Memory B cell (primary cell): ENCODE data around the gene FKBP7.
"Not testable (repeated sequence)": the region's sequence is repeated elsewhere in the genome, so short reads cannot be mapped to it uniquely, and the experiment has no call there.

Source experiments
- ATAC-seq: fragments of 150-1000 bp; cut with Tn5 transposase; 2 replicates; pipeline ENCODE4 v1.10.0; 2021; ENCODE audit warnings: low read depth, mild to moderate bottlenecking, moderate library complexity
- DNase-seq, 2 donors: peaks; one replicate each; pipeline ENCODE4 v3.0.0; 2022; ENCODE audit warnings: low spot score in 2 of 2
- H3K27ac Mint-ChIP-seq: one replicate; pipeline ENCODE4 v1.8.0; 2022; ENCODE audit warnings: mild to moderate bottlenecking, moderate library complexity, mixed read lengths
- H3K27me3 Mint-ChIP-seq: one replicate; pipeline ENCODE4 v1.8.0; 2022; ENCODE audit warnings: mixed read lengths
- H3K36me3 Mint-ChIP-seq: one replicate; pipeline ENCODE4 v1.8.0; 2022; ENCODE audit warnings: mild to moderate bottlenecking, mixed read lengths
- H3K4me1 Mint-ChIP-seq: one replicate; pipeline ENCODE4 v1.8.0; 2022; ENCODE audit warnings: mixed read lengths
- H3K4me3 Mint-ChIP-seq: one replicate; pipeline ENCODE4 v1.8.0; 2022; ENCODE audit warnings: mild to moderate bottlenecking, moderate library complexity, mixed read lengths
- H3K9me3 Mint-ChIP-seq: one replicate; pipeline ENCODE4 v1.8.0; 2022; ENCODE audit warnings: mixed read lengths

FKBP7 gene, protein sequence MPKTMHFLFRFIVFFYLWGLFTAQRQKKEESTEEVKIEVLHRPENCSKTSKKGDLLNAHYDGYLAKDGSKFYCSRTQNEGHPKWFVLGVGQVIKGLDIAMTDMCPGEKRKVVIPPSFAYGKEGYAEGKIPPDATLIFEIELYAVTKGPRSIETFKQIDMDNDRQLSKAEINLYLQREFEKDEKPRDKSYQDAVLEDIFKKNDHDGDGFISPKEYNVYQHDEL

DNA sequence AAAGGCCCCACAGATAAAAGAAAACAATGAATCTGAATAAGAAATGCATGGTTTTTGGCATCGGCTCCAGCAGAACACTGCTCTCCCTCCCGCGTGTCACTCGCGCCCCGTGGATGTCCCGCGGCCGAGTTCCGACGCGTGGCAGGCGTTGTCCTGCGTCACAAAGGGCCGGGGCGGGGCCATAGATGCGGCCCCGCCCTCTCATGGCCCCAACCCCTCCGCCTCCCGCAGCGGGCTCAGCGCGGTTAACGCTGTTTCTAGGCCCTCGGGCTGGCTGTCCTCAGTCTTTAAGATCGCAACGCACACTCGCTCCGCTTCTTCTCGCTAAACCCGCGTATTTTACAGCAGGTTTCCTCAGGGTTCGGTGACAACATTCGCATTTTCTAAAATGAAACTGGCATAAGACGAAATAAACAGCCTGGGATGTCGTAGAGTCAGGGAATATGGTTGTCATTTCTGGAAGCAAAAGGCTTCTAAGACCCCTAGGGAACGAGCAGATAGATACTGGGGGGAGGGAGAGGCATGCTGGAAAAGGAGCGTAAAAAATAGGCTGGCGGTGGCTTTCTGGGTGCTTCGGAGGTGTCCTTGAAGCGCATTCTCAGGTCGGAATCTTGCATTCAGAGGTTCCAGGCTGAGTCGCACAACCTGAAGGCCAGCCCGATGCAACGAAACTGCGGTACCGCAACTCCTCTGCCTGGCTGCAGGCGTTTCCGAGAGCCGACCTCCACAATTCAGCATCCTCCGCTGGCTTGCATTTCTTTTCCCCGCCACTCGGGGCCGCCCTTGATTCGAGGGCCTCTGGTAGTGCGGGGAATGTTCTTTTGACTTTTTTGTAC, at the start of gene FKBP7:
Gene FKBP7, minus strand, starts transcription at position 162 of the 836 bp plus-strand sequence. Its CDS starts 101 bp downstream, at position 61.
- Mint-ChIP-seq H3K27me3 (no peaks in the 10 kb centered on the region), H3K4me3 (peak within 1 kb of the TSS; percentile 97), H3K27ac (peak within 1 kb of the TSS; percentile 97), H3K4me1 (peaks cover 18% of the 10 kb centered on the region), H3K36me3 (no peaks in the 10 kb centered on the region), H3K9me3 (no peaks in the 10 kb centered on the region)
- peak; percentile 76 for ATAC-seq
- peak; percentile 68 to 73 for DNase-seq

DNA sequence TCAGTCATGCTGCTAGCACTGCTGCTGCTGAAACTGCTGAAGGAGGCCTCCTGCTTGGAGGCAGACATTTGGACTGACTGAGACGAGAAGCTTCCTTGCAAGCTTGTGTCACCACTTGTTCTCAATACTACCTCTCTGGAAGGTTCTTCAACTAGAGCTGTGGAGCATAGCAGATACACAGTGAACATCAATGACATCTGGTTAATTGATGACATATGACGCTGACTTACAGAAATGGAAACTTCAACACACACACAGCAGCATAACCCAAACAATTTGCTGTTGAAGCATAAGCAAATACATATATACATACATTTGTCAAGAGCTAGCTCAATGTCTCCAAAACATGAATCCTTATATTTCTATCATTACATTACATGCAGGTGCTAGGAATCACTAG, 49.2 kb upstream of the FKBP7 start:
- no peaks in the 10 kb centered on the region for H3K9me3 Mint-ChIP-seq
- peaks cover 35% of the 10 kb centered on the region for H3K4me1 Mint-ChIP-seq
- no peak for ATAC-seq
- no peaks in the 10 kb centered on the region for H3K27me3 Mint-ChIP-seq
- H3K4me3 Mint-ChIP-seq: no peak overlapping the region
- DNase-seq: no peak
- H3K36me3 Mint-ChIP-seq: peaks cover 27% of the 10 kb centered on the region
- no peak overlapping the region for H3K27ac Mint-ChIP-seq

DNA sequence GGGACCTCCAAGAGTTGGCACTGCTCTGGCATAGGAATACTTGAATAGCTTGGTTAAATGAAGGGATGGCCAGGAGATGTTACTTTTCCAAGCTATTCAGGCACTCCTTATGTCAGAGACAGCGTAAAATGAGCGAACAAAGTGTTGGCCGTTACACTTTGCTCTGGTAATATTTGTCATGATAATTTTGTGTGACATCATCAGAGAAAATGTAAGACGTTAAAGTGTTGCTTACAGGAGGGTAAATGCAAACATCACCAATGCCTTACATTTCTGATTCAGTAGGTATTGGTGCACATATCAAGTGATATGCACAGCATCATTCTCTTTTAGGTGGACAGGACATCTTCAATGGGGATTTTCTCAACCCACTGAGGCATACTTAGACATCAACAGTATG, 47.9 kb upstream of the FKBP7 start:
- Mint-ChIP-seq H3K4me3 (no peak overlapping the region), H3K27ac (no peak overlapping the region), H3K36me3 (peaks cover 22% of the 10 kb centered on the region), H3K4me1 (peaks cover 33% of the 10 kb centered on the region), H3K27me3 (no peaks in the 10 kb centered on the region), H3K9me3 (peaks cover 1% of the 10 kb centered on the region)
- ATAC-seq (no peak), DNase-seq (no peak)

DNA sequence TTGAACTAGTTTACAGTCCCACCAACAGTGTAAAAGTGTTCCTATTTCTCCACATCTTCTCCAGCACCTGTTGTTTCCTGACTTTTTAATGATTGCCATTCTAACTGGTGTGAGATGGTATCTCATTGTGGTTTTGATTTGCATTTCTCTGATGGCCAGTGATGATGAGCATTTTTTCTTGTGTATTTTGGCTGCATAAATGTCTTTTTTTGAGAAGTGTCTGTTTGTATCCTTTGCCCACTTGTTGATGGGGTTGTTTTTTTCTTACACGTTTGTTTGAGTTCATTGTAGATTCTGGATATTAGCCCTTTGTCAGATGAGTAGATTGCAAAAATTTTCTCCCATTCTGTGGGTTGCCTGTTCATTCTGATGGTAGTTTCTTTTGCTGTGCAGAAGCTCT, 47.1 kb upstream of the FKBP7 start:
- peaks cover 27% of the 10 kb centered on the region for H3K4me1 Mint-ChIP-seq

DNA sequence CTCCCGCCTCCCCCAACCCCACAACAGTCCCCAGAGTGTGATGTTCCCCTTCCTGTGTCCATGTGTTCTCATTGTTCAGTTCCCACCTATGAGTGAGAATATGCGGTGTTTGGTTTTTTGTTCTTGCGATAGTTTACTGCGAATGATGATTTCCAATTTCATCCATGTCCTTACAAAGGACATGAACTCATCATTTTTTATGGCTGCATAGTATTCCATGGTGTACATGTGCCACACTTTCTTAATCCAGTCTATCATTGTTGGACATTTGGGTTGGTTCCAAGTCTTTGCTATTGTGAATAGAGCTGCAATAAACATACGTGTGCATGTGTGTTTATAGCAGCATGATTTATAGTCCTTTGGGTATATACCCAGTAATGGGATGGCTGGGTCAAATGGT, 46.6 kb upstream of the FKBP7 start:
- not testable (repeated sequence) for H3K9me3 Mint-ChIP-seq, ATAC-seq, H3K27me3 Mint-ChIP-seq, DNase-seq, H3K27ac Mint-ChIP-seq, H3K4me3 Mint-ChIP-seq
- peaks cover 22% of the 10 kb centered on the region for H3K36me3 Mint-ChIP-seq
- peaks cover 25% of the 10 kb centered on the region for H3K4me1 Mint-ChIP-seq

More for the DNA sequence above, 47.1 kb upstream of the FKBP7 start:
- not testable (repeated sequence) for ATAC-seq, DNase-seq, H3K27me3 Mint-ChIP-seq, H3K9me3 Mint-ChIP-seq, H3K4me3 Mint-ChIP-seq, H3K27ac Mint-ChIP-seq
- H3K36me3 Mint-ChIP-seq: peaks cover 22% of the 10 kb centered on the region

DNA sequence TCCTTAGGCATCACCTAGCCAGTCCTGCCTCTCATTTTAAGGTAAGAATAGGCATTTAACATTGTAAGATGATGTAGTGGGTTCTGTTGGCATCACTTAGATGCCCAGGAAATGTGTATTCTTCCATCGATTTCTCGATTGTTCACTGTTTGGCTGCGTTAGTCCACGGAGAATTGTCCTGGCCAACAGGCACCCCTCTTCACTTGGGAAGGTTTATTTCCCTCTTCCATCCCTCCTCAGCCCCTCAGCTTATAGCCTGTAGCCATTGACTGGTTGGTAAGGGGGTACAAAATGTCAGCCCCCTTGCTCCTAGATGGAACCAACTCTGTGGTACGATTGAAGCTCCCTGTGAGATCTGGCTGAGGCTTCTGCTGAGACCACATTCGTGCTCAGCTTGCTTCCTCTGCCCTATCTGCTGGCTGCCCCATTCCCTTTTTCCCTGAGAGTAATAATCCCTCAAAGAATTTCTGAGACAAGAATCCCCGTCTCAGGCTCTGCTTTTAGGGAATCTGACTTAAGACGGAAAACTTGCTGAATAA, 45.3 kb upstream of the FKBP7 start:
- peak overlapping the region; percentile 89 for H3K4me3 Mint-ChIP-seq
- peak overlapping the region; percentile 91 for H3K27ac Mint-ChIP-seq
- peaks cover 22% of the 10 kb centered on the region for H3K4me1 Mint-ChIP-seq
- H3K36me3 Mint-ChIP-seq: peaks cover 22% of the 10 kb centered on the region
- DNase-seq: no peak
- peaks cover 1% of the 10 kb centered on the region for H3K9me3 Mint-ChIP-seq
- ATAC-seq: no peak
- no peaks in the 10 kb centered on the region for H3K27me3 Mint-ChIP-seq

DNA sequence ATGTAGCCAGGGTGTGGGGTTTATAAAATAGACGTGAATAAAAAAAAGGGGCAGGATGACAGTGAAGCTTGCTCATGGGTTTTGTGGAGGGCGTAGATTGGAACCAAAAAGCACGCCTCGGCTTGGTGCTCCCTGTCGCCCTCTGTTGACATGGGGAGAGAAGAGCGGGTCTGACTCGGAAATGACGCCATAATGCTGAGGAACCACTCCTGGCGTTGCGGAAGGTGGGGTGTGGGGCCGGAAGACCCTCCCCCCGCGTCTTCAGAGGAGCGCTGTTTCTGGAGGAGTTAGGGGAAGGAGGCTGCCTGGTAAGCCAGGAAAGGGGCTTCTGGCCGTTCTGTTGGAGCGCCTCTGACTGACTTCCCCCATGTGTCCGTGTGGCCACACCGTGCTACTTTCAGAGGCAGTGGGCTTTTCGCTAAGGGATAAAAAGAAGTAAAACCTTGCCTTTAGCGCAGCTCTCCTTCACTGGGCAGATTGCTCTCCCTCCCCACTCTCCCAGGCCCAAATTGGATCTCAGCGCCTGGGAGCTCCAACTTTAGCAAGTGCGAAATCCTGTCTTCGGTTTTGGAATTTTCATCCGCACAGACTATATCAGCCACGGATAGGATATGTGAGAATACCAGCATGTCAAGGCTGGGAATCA, 44.7 kb upstream of the FKBP7 start:
- Mint-ChIP-seq H3K4me1 (peaks cover 20% of the 10 kb centered on the region), H3K27ac (peak overlapping the region; percentile 91), H3K27me3 (no peaks in the 10 kb centered on the region), H3K9me3 (peaks cover 1% of the 10 kb centered on the region), H3K4me3 (peak overlapping the region; percentile 89), H3K36me3 (peaks cover 20% of the 10 kb centered on the region)
- DNase-seq: peak; percentile 69 to 81
- ATAC-seq: peak; percentile 98

DNA sequence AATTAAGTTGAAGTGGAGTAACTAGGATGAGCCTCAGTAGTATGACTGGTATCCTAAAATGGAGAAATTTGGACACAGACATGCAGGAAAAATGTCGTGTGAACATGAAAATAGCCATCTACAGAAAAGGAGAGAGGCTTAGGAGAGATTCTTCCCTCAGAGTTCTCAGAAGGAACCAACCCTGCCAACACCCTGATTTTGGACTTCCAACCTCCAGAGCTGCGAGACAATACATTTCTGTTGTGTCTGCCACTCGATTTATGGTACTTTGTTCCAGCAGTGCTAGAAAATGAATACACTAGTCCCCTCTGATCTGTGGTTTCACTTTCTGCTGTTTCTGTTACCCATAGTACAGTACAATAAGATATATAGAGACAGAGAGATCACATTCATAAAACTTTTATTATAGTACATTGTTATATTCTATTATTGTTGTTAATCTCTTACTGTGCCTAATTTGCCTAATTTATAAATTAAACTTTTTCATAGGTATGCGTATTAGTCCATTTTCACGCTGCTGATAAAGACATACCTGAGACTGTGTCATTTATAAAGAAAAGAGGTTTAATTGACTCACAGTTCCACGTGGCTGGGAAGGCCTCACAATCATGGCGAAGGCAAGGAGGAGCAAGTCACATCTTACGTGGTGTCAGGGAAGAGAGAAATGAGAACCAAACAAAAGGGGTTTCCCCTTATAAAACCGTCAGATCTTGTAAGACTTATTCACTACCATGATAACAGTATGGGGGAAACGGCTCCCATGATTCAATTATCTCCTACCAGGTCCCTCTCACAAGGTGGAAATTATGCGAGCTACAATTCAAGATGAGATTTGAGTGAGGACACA, 43.1 kb upstream of the FKBP7 start:
- Mint-ChIP-seq H3K9me3 (peaks cover 1% of the 10 kb centered on the region), H3K4me1 (peaks cover 18% of the 10 kb centered on the region), H3K27me3 (no peaks in the 10 kb centered on the region), H3K27ac (peak overlapping the region; percentile 67), H3K36me3 (peaks cover 12% of the 10 kb centered on the region), H3K4me3 (peak overlapping the region; percentile 47)
- DNase-seq (no peak), ATAC-seq (no peak)

DNA sequence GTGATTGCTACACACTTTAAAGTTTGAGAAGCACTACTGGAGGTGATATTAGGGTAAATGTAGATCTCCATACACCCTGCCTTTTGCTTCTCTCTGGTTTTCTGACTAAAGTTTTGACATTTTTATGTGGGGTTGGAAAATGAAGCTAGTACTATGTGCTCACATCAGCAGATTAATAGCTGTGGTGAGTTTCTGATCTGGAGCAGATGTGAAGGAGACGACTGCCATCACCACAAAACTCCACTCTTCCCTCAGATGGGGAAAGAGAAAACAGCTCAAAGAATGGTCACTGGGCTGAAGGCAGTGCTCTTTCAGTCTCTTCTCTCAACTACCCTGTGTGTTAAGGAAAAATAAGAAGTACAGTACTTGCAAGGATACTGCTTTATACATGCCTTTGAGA, 39.1 kb upstream of the FKBP7 start:
- peaks cover 1% of the 10 kb centered on the region for H3K9me3 Mint-ChIP-seq
- ATAC-seq: no peak
- no peak overlapping the region for H3K4me3 Mint-ChIP-seq
- no peak overlapping the region for H3K27ac Mint-ChIP-seq
- no peak for DNase-seq
- H3K36me3 Mint-ChIP-seq: peaks cover 8% of the 10 kb centered on the region
- peaks cover 6% of the 10 kb centered on the region for H3K4me1 Mint-ChIP-seq
- H3K27me3 Mint-ChIP-seq: no peaks in the 10 kb centered on the region

DNA sequence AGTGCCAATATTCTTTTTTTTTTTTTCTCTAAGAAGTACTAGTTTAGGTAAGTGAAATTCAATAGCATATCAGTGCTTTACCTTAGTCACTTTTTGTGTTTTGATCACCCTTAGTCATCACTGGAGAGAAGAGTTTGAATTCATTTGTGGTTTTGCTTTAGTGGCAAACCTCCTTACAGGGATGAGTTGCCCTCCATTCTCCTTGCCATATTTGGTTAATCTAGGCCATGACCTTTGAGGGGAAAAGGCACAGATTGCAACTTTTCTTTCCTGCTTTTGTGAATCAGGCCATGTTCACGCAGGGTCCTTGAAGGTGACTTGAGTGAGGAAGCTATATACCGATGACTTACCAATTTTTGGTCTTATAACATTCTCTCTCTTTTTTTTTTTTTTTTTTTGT, 36.3 kb upstream of the FKBP7 start:
- no peaks in the 10 kb centered on the region for H3K27me3 Mint-ChIP-seq
- H3K27ac Mint-ChIP-seq: no peak overlapping the region
- DNase-seq: no peak
- no peaks in the 10 kb centered on the region for H3K9me3 Mint-ChIP-seq
- H3K4me1 Mint-ChIP-seq: no peaks in the 10 kb centered on the region
- H3K4me3 Mint-ChIP-seq: no peak overlapping the region
- peaks cover 11% of the 10 kb centered on the region for H3K36me3 Mint-ChIP-seq
- ATAC-seq: no peak

DNA sequence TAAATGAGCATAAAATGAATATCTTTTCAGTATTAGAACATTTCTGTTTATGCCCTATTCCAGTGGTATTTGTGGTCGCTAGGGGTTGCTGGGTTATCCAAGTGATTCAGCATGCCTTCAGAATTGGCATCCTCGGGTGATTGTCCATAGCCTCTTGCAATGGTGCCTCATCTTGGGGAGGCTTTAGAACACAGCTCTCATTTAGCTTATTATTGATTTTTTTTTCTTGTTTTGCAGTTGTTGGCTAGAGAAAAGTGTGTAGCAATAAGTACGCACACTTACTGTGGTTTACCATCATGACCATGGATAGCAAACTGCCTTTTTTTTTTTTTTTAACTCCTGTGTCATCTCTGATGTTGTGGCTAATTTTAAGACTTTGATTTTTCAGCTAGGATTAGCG, 35.5 kb upstream of the FKBP7 start:
- DNase-seq (no peak), ATAC-seq (no peak)
- H3K36me3 Mint-ChIP-seq: peaks cover 14% of the 10 kb centered on the region
- H3K4me3 Mint-ChIP-seq: no peak overlapping the region
- H3K27ac Mint-ChIP-seq: no peak overlapping the region
- H3K27me3 Mint-ChIP-seq: no peaks in the 10 kb centered on the region
- no peaks in the 10 kb centered on the region for H3K4me1 Mint-ChIP-seq
- H3K9me3 Mint-ChIP-seq: no peaks in the 10 kb centered on the region

DNA sequence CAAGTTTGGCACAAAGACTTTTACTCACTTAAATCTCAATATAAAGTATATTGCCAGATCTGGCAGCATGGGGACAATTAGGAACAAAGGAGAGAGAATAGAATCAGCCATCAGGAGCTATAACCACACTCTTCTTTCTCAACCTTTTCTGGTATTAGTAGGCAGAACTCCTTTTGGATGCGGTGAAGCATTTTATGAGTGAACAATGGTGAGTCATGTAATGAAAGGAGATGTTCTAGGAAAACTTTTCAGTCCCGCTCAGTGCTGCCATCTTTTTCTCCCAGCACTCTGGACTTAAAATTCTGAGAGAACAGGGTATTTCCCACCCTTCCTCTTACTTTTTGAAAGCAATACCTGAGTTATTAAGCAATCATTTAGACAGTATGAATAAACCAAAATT, 34.1 kb upstream of the FKBP7 start:
- no peaks in the 10 kb centered on the region for H3K27me3 Mint-ChIP-seq
- no peak for DNase-seq
- peaks cover 2% of the 10 kb centered on the region for H3K4me1 Mint-ChIP-seq
- H3K9me3 Mint-ChIP-seq: no peaks in the 10 kb centered on the region
- no peak for ATAC-seq
- H3K27ac Mint-ChIP-seq: no peak overlapping the region
- peaks cover 16% of the 10 kb centered on the region for H3K36me3 Mint-ChIP-seq
- H3K4me3 Mint-ChIP-seq: no peak overlapping the region

DNA sequence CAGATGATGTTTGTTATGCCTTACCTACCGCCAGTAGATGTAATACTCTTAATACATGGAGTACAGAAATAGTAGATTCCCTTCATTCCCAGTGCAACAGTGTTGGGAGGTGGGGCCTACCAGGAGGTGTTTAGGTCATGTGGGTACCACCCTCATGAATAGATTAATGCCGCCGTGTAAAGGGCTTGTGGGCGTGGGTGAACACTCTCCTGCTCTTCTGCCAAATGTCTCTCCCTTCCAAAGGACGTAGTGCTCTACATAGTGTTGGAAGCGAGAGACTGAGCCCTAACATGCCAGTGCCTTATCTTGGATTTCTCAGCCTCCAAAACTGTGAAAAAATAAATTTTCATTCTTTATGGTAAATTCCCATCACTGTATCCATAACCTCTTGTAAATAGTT, 32.0 kb upstream of the FKBP7 start:
- peaks cover 2% of the 10 kb centered on the region for H3K4me1 Mint-ChIP-seq
- no peaks in the 10 kb centered on the region for H3K9me3 Mint-ChIP-seq
- H3K27ac Mint-ChIP-seq: no peak overlapping the region
- H3K36me3 Mint-ChIP-seq: peaks cover 16% of the 10 kb centered on the region
- ATAC-seq (no peak), DNase-seq (no peak)
- no peaks in the 10 kb centered on the region for H3K27me3 Mint-ChIP-seq
- H3K4me3 Mint-ChIP-seq: no peak overlapping the region
